Stimulated activated CD4-positive, alpha-beta T cell treated with anti-CD3 and anti-CD28 coated beads, Interleukin-15, amount 100 ng/mL, for 24 hours (primary cell): ENCODE data around the gene TPST1.
"Not testable (repeated sequence)": the region's sequence is repeated elsewhere in the genome, so short reads cannot be mapped to it uniquely, and the experiment has no call there.

ENCODE experiments used
- DNase-seq: peaks from one replicate; pipeline ENCODE4 v3.0.0-alpha.2; 2020

Gene TPST1

DNA sequence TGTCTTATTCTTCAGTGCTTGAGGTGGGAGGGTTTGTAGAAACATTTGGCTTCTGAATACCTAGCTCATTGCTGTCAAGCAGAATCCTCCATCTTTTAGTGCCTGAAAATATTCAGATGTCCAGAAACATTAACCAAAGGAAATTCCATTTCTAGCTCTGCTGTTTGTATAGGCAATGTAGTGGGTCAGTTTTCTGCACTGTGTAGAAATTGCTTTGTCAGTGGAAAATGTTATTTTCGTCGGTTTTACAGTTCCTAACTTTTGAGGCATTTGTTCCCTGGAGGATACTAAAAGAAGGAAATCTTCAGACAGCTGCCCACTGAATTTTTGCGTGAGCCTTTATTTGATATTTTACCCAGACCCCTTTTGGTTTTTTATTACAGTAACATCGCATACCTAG lies 143.4 kb downstream of the TPST1 start:
- DNase-seq: no peak

DNA sequence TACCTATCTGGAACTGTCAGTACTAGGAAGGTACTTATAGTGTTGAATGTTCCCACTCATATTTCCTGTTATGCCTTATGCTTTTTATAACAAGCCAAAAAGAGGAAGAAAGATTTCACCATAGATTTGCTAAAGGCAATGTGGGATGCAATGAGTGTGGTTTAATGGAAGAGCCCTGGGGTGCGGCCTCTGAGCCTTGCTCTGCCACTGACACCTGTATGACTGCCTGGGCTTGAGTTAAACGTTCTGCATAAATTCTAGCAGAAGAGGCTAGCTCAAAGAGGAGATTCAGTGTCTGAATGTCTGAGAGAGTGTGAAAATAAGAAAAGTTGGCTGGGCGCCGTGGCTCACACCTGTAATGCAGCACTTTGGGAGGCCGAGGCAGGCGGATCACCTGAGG lies 143.8 kb downstream of the TPST1 start:
- DNase-seq: no peak

DNA sequence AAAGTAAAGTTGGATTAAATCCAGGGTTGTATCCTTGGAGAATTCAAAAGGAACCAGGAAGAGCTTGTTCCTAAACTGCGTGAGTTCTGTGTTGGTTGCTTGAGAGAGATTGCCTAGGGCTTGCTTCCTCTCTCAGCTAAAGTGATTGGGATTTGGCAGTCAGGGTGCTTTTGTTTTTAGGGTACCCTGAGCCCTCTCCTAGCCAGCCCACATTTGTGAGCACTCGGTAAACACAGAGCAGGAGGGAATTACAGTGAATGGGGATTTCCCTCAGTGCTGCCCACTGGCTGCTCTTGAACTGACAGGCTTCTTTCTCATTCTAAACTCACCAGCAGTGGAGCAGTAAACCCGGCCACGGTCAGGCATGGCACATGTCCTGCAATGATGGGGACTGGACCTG lies 146.9 kb downstream of the TPST1 start:
- DNase-seq: no peak

DNA sequence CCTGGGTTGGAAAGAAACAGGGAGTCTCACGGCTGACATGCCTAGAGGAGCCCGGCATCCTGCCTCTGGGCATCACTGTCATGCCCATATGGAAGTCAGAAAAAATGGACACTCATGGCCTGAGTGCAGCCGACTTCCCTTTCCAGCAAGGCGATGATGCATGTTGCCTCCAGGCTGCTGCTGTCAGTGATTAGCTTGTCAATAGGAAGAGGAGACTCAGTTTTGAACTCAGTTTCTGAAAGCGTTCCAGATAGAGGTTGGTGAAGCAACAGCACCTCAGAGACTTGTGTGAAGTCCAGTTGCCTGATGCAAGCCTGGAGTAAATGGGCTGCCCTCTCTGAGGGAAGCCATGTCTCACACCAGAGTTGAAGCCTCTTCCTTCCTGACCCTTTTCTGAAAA lies 148.4 kb downstream of the TPST1 start:
- no peak for DNase-seq

DNA sequence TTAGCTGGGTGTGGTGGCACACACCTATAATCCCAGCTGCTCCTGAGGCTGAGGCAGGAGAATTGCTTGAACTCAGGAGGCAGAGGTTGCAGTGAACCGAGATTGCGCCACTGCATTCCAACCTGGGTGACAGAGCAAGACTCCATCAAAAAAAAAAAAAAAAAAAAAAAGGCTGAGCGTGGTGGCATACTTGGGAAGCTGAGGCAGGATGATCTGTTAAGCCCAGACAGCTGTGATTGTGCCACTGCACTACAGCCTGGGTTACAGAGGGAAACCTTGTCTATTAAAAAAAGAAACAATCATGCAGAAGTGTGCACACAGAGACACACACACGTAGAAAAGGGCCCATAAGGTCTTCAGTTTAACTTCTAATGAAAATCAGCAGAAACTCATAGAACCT lies 150.6 kb downstream of the TPST1 start:
- no peak for DNase-seq

DNA sequence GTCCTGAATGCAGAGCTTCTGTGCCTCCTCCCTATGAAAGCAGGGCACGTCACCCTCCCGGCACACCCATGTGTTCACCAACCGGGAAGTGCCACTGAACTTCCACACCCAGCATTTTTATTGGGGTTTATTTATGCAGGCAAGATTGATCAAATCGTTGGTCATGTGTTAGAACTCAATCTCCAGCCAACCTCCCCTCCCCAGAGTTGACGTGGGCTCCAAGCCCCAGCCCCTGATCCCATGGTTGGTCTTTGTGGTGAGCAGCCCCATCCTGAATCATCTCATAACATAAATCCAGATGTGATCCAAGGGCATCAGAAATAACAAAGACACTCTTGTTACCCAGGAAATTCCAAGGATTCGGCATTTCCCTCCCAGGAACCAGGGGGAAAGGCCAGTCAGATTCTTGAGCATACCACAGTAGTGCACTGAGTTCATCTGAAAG lies 151.2 kb downstream of the TPST1 start:
- DNase-seq: no peak

DNA sequence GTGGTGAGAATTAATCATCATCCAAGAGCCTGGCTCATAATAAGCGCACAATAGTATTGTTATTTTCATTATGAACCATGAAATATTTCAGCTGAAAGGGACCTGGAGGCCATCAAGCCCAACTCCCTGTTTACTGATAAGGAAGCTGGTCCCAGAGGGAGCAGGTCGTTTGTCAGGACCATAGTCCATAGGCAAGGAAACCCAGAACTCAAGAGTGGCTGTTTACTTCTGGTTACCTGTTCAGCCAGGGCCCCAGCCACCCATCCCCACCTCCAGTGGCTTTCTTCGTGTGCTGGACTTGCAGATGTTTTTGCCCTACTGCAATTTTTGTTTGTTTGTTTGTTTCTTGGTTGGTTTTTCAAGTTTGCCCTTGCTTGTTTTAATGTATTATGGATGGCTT lies 152.0 kb downstream of the TPST1 start:
- DNase-seq: no peak

DNA sequence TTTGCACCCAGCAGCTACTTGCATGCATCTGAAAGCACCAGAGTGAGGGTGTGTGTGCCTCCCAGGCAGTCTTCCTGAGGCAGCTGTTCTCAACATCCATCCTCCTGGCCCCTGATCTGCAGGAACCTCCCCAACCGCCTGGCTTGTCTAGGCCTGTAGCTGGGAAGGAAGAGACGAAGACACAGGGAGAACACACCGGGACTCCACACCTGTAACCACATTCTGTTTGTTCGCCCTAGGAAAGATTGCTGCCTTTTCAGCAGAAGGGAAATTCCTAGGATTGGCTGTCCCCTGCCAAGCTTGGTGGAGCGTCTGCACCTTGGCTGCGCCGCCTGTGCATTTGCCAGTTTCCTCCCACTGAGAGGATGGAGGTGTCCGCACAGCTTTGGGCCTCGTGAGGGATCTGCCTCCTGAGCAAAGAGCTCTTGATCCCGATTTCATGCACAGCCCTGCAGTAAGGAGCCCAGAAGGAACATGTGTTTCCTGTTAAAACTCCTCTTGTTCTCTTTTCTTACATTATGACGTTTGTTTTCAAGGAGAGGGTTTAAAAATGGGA lies 154.6 kb downstream of the TPST1 start:
- DNase-seq: no peak

DNA sequence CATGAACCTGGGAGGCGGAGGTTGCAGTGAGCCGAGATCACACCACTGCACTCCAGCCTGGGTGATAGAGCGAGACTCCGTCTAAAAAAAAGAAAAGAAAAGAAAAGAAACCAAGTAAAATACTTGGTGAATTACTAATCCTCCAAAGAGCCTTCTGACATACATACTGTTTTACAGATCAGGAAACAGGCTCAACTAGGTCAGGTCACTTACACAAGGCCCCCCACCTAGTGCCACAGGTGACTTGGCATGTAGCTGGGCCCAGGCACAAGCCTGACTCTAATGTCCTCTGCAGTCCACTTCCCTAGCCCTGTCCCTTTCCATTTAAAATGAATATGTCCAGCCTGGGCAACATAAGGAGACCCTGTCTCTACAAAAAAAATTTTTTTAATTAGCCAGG lies 157.0 kb downstream of the TPST1 start:
- DNase-seq: no peak

DNA sequence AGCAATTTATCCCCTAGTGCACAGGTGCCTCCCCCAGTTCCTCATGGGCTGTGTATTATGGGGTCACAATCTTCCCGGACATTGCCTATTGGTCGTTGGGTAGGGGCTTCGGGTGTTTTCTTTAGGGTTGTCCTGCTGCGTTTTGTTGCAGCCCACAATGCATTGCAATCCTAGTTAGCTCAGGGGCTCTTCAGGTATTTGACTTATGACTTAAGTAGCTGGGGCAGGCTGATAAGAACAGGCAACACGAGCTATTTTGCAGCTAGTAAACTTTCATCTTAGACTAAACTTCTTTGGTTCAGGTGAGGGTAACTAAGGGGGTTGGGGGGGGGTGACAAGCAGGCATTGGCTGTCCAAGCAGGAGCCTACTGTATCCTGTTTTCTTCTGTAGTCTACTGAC lies 158.5 kb downstream of the TPST1 start:
- DNase-seq: no peak

DNA sequence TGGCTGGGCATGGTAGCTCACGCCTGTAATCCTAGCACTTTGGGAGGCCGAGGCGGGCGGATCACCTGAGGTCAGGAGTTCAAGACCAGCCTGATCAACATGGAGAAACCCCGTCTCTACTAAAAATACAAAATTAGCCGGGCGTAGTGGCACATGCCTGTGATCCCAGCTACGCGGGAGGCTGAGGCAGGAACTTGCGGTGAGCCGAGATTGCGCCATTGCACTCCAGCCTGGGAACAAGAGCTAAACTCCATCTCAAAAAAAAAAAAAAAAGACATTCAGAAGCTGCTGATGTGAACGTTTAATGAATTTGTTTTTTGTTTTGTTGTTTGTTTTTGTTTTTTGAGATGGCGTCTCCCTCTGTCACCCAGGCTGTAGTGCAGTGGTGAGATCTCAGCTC lies 159.9 kb downstream of the TPST1 start:
- DNase-seq: not testable (repeated sequence)

DNA sequence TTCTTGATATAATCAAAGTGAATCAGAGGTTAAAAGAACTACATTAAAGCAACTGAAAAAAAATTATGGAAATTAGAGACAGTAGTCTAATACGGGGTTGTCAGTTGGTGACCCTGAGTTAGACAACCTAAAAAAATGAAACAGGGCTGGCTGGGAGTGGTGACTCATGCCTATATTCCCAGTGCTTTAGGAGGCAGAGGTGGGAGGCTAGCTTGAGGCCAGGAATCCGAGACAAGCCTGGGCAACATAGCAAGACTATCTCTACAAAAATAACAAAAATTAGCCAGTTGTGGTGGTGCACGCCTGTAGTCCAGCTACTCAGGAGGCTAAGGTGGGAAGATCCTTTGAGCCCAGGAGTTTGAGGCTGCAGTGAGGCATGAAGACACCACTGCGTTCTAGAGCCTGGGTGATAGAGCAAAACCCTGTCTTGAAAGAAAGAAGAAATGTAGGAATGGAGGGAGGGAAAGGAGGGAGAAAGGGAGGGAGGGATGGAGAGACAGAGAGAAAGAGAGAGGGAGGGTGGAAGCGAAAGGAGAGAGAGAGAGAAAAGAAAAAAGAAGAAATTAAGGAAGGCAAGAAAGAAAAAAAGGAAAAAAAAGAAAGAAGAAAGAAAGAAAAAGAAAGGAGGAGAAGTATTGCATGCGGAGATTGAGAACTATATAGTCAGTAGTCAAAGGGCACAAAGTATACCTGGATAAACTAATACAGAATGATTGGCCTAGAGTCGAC lies 166.1 kb downstream of the TPST1 start:
- no peak for DNase-seq

DNA sequence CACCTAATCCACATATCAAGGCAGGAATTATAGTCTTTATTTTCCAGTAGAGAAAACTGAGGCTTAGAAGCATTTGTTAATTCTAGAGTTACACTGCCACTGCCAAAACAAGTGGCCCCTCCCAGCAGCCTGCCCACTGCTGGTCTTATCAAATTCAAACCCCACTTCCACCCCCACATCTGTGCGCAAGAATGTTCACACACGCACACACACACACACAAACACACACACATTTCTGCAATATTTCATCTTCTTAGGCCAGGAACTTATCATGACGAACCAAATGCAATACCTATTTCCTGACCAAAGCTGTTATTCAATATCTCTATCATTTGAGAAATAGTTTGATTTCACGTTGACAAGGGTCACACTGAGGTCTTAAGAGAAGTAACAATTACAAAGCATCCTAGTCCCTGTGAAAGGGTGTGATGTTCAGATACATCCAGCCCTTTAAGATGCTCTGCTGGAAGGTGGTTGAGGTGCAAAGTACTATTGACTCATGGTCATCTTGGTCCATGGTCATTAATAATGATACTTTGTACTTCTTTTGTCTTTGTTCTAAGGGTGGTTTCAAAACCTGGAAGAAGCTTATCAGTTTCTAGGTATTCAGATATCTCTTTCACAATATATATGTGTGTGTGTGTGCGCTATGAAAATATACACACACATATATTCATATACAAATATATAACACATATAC lies 169.2 kb downstream of the TPST1 start:
- not testable (repeated sequence) for DNase-seq

DNA sequence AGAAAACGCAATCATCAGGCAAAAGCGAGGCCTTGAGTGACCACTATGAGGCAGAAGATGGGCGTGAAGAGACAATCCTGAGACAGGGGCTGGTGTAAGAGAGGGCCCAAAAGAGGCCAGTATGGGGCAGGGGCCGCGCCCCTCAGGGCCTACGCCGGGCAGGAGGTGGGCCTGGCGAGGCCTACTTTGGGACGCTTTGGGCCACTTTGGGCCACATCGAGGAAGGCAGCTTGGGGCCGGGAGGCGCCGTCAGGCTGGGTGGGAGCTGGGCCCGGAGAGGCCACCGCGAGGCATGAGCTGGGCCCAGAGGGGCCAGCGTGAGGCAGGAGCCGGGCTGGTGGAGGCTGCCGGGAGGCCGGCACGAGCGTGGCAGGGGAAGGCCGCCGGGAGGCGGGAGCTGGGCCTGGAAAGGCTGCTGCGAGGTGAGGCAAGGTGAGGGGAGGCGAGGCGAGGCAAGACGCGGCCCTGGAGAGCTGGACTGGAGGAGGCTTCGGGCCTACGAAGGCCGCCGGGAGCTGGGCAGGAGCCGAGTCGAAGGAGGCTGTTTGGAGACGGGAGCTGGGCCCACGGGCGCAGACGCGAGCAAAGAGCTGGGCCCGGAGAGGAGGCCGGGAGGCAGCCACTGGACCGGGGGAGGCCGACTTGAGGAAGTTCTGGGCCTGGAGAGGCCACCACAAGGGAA lies 171.3 kb downstream of the TPST1 start:
- DNase-seq: no peak

DNA sequence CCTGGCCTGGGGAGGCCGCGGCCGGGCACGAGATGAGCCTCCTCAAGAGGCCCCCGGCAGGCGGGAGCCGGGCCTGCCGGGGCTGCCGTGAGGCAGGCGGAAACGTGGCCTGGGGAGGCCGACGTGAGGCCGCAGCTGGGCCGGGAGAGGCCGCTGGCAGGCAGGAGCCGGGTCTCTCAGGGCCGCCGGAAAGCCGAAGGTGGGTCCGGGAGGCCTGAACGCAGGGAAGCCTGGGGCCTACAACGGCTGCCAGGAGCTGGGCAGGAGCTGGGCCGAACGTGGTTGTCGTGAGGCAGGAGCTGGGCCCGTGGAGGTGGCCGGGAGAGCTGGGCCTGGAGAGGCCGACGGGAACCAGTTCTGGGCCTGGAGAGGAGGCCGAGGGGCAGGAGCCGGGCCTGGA lies 171.9 kb downstream of the TPST1 start:
- DNase-seq: no peak

DNA sequence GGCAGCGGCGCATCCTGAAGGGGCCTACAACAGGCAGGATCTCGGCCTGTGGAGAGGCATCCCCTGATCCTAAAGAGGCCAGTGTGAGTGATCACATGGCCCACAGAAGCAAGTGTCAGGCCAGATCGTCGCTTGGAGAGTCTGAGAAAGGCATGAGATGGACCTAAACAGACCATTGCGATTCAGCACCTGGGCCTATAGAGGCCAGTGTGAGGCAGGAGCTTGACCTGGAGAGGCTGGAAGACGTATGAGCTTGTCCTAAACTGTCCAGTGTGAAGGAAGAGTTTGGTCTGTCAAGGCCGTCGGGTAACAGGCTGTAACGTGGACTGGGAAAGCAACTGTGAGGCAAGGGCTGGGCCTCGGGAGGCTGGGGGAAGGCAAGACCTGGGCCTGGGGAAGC lies 172.6 kb downstream of the TPST1 start:
- no peak for DNase-seq

DNA sequence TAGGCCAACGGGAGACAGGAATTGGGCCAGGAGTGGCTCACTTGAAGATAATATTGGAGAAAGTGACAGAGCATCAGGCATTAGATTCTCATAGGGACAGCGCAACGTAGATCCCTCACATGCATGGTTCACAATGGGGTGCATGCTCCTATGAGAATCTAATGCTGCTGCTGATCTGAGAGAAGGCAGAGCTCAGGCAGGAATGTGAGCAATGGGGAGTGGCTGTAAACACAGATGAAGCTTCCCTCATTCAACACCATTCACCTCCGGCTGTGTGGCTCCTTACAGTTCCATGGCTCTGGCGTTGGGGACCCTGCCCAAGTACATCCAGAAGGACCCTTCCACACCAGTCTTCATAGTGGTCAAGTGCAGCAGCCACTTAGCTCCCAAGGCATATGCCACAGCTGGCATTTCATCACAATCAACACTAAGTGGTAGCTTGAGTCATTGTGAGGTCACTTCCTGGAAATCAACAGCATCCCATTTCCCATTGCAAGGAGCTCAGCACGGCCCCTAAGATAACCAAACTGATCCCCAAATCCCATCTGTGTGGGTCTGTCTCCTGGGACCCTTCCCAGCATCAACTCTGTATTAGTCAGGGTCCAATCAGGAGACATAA lies 174.5 kb downstream of the TPST1 start:
- no peak for DNase-seq

DNA sequence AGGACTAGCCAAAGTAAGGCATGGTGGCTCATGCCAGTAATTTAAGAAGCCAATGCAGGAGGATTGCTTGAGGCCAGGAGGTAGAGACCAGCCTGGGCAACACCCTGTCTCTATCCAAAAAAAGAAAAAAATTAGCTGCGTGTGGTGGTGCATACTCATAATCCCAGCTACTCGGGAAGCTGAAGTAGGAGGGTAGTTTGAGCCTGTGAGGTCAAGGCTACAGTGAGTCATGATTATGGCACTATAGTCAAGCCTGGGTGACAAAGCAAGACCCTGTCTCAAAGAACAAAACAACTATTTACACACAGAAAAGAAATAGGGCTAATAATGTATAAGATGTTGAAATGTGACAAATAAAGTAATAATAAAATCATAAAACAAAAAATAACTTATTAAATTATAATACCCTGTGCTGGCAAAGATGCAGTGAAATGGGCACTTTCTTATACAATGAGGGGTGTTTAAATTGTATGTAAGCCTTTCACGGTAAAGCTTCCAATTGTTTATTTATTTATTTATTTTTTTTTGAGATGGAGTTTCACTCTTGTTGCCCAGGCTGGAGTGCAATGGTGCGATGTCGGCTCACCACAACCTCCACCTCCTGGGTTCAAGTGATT lies 175.2 kb downstream of the TPST1 start:
- DNase-seq: no peak

DNA sequence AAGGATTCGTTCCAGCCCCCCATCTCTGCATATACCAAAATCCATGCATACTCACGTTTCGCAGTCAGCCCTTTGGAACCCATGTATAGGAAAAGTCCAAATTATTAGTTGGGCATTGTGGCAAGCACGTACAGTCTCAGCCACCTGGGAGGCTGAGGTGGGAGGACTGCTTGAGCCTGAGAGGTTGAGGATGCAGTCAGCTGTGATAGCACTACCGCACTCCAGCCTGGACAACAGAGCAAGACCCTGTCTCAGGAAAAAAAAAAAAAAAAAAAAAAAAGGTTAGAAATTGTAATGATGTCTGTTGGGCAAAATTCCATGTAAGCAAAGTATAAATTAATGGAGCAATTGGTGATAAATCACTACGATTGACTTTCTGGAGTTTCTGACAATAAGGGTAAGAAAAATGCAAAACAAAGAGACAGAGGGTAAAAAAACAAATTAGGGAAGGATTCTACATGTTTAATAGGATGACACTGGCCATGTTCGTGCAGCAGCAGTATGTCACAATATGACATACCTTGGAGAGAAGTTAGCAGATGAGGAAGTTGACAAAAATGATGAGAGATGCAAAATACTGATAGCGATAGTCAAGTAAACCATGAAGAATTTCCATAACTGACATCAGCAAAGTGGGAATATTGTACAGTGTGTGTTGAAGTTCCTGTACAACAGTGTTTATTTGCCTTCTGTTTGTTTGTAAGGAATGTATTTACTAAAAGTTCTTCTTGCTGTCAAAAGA lies 177.2 kb downstream of the TPST1 start:
- DNase-seq: not testable (repeated sequence)

DNA sequence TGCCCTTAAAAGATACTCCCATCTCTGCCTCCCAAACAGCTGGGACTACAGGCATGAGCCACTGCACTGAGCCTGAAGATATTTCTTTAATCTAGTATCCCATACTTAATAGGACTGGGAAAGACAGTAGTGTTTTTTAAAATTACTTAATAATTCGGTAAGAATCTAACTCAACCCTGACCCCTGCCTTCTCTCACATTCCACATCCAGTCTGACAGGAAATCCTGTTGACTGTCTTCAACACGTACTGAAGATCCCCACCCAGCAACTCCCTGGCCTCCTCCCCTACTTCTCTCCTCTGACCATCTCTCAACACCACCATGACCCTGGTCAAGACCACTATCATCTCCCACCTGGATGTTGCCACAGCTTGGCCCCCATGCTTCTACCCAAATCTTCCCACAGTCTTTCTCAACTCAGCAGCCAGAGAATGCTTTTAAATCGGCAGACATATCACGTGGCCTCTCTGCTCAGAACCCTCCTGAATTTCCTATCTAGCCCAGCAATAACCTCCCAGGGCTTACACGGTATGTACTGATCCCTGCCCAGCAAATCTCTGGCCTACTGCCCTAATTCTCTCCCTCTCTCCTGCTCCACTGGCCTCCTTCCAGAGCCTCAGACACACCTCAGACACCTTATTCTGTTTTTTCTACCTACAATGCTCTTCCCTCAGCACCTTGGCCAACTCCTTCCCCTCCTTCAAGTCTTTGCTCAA lies 180.2 kb downstream of the TPST1 start:
- not testable (repeated sequence) for DNase-seq

DNA sequence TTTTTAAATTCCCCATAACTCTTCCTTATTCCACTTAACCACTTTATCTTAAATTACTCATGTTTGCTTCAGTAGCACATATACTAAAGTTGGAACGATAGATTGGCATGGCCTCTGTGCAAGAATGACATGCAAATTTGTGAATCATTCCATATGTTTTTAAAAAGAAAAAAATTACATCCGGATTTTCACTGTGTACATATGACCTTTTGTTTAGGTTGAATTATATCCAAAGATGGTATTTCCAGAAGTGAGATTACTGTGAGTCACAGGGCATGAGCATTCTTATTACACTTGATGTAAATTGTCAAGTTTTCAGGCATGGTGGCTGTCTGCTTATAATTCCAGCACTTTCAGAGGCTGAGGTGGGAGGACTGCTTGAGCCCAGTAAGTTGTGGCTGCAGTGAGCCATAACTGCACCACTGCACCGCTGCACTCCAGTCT lies 190.0 kb downstream of the TPST1 start:
- not testable (repeated sequence) for DNase-seq
